ENCODE data around the gene ARFIP1.

Gene ARFIP1

GRCh38 chr4:152919826-152920225 lies 140.1 kb downstream of the ARFIP1 start:
- CTCF ChIA-PET, result interaction anchor here (0.6 to 1.7 kb wide), 2 partner anchors 38 to 164 kb away, joined by 3 to 4 read pairs; no protein-coding TSS in a partner anchor

GRCh38 chr4:152920768-152921167 lies 141.0 kb downstream of the ARFIP1 start:
- no peak overlapping the region for H3K4me3 ChIP-seq (ENCODE audit: low read depth, low read length)
- POLR2A ChIA-PET, result no interaction called here
- TF ChIP-seq, protein P1, sequence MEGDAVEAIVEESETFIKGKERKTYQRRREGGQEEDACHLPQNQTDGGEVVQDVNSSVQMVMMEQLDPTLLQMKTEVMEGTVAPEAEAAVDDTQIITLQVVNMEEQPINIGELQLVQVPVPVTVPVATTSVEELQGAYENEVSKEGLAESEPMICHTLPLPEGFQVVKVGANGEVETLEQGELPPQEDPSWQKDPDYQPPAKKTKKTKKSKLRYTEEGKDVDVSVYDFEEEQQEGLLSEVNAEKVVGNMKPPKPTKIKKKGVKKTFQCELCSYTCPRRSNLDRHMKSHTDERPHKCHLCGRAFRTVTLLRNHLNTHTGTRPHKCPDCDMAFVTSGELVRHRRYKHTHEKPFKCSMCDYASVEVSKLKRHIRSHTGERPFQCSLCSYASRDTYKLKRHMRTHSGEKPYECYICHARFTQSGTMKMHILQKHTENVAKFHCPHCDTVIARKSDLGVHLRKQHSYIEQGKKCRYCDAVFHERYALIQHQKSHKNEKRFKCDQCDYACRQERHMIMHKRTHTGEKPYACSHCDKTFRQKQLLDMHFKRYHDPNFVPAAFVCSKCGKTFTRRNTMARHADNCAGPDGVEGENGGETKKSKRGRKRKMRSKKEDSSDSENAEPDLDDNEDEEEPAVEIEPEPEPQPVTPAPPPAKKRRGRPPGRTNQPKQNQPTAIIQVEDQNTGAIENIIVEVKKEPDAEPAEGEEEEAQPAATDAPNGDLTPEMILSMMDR (IDR thresholded peaks at IDR 0.05; ENCODE audit: insufficient read depth, low read length, missing control alignments), result no peak
- DNase-seq (ENCODE audit: low read depth, low spot score), result no peak
- CTCF ChIA-PET, result no interaction called here

More at GRCh38 chr4:152919826-152920225, 140.1 kb downstream of the ARFIP1 start:
- POLR2A ChIA-PET, result no interaction called here
- TF ChIP-seq, protein P1 (IDR thresholded peaks at IDR 0.05; ENCODE audit: insufficient read depth, low read length, missing control alignments), result no peak
- H3K4me3 ChIP-seq (ENCODE audit: low read depth, low read length), result no peak overlapping the region
- DNase-seq (ENCODE audit: low read depth, low spot score), result no peak

GRCh38 chr4:152921284-152921683 lies 141.5 kb downstream of the ARFIP1 start:
- DNase-seq (ENCODE audit: low read depth, low spot score), result no peak
- ChIA-PET CTCF (no interaction called here), POLR2A (no interaction called here)
- TF ChIP-seq, protein P1 (IDR thresholded peaks at IDR 0.05; ENCODE audit: insufficient read depth, low read length, missing control alignments), result no peak
- no peak overlapping the region for H3K4me3 ChIP-seq (ENCODE audit: low read depth, low read length)

GRCh38 chr4:152925851-152926250 lies 146.1 kb downstream of the ARFIP1 start:
- TF ChIP-seq, protein P1 (IDR thresholded peaks at IDR 0.05; ENCODE audit: insufficient read depth, low read length, missing control alignments), result no peak
- CTCF ChIA-PET, result interaction anchor here (0.7 kb wide), 1 partner anchor 10 kb away, joined by 3 read pairs; no protein-coding TSS in a partner anchor
- DNase-seq (ENCODE audit: low read depth, low spot score), result no peak
- no peak overlapping the region for H3K4me3 ChIP-seq (ENCODE audit: low read depth, low read length)
- POLR2A ChIA-PET, result no interaction called here

DNA sequence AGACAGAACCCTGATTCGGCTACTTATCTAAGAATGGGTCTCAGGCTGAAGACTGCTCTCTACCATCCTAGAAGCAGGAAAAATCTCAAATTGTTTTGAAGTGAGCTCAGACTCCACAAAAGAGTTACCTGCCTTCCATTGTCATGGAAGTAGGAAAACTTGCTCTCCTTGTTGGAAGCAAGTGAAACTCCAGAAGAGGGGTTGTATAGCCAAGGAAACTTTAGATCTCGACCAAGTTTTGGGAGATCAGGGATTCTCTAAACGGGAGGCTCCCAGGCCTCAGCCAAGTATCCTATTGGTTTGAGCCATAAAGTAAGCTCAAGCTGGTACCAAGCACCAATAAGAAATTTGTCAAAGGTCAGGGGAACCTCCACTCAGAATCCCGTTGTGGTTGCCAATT lies 147.2 kb downstream of the ARFIP1 start:
- no peak for DNase-seq (ENCODE audit: low read depth, low spot score)
- ChIA-PET CTCF (interaction anchor here (0.7 kb wide), 1 partner anchor 656 kb away, joined by 3 read pairs; no protein-coding TSS in a partner anchor), POLR2A (no interaction called here)
- no peak overlapping the region for H3K4me3 ChIP-seq (ENCODE audit: low read depth, low read length)
- TF ChIP-seq, protein P1 (IDR thresholded peaks at IDR 0.05; ENCODE audit: insufficient read depth, low read length, missing control alignments), result no peak

DNA sequence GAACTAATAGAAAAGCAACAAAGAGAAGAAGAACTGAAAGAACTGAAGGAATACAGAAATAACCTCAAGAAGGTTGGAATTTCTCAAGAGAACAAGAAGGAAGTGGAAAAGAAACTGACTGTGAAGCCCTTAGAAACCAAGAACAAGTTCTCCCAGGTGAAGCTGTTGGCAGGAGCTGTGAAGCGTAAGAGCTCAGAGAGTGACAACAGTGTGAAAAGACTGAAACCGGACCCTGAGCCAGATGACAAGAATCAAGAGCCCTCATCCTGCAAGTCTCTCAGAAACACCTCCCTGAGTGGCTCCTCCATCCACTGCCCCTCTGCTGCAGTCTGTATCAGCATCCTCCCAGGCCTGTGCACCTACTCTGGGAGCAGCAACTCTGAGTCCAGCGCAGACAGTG lies 148.0 kb downstream of the ARFIP1 start:
- DNase-seq (ENCODE audit: low read depth, low spot score), result no peak
- ChIA-PET POLR2A (no interaction called here), CTCF (interaction anchor here (1.7 kb wide), 1 partner anchor 16 kb away, joined by 4 read pairs; no protein-coding TSS in a partner anchor)
- H3K4me3 ChIP-seq (ENCODE audit: low read depth, low read length), result no peak overlapping the region
- TF ChIP-seq, protein P1 (IDR thresholded peaks at IDR 0.05; ENCODE audit: insufficient read depth, low read length, missing control alignments), result no peak
